Posterior vena cava (tissue), 2 donors: ENCODE measurements around the gene TTC27. TPM values are rescaled to one million over a fixed set of nuclear protein-coding genes. Genes with fewer than 3 reads are reported as not detected.
"Not testable (repeated sequence)": the region's sequence is repeated elsewhere in the genome, so short reads cannot be mapped to it uniquely, and the experiment has no call there.

ENCODE experiments used
- DNase-seq: peaks from one replicate; pipeline ENCODE4 v3.0.0-alpha.2; 2020; ENCODE audit warnings: low spot score
- intact Hi-C, 2 donors: fragments of 100-400 bp; cut with DNase I; formaldehyde crosslinking; loops; one replicate each; pipeline versions ENCODE4 v1.14.1 to v1.14.2; 2022 to 2023
- total RNA-seq, 2 donors: library from RNA; stranded (reverse); fragmentation: NEBNext Ultra II Directional; extraction: Animal tissue kit (Norgen Biotek cat#: 25700); gene quantifications; one replicate each; pipeline ENCODE4 v1.2.1, GENCODE V29; 2021
- donor health status: DM: yes; HTN: yes; CAD: no.
- donor health status: DM: yes; HTN: yes; CAD: no.

Gene TTC27
- total RNA-seq, 2 donors from 2014 or later = 13.6 to 17.3 TPM

- intact Hi-C loops = no loop called here
- DNase-seq = no peak
Measured at GRCh38 chr2:32830196-32830595, 202.3 kb downstream of the TTC27 start.

- intact Hi-C loops = no loop called here
- DNase-seq = no peak
Measured at GRCh38 chr2:32832821-32833220, 205.0 kb downstream of the TTC27 start.

GRCh38 chr2:32833709-32834108 lies 205.9 kb downstream of the TTC27 start:
- intact Hi-C loops = no loop called here
- DNase-seq = no peak

- DNase-seq = no peak
- intact Hi-C loops = no loop called here
Measured at GRCh38 chr2:32835148-32835547, 207.3 kb downstream of the TTC27 start.

- no peak for DNase-seq
- intact Hi-C loops = no loop called here
Measured at GRCh38 chr2:32836933-32837332, 209.1 kb downstream of the TTC27 start.

GRCh38 chr2:32838418-32838817 lies 210.6 kb downstream of the TTC27 start:
- DNase-seq = no peak
- intact Hi-C loops = no loop called here

- intact Hi-C loops = no loop called here
- DNase-seq = no peak
Measured at GRCh38 chr2:32838949-32839348, 211.1 kb downstream of the TTC27 start.

- DNase-seq = no peak
- intact Hi-C loops = no loop called here
Measured at GRCh38 chr2:32841931-32842898, 214.4 kb downstream of the TTC27 start.

GRCh38 chr2:32843699-32844098 lies 215.8 kb downstream of the TTC27 start:
- intact Hi-C loops = no loop called here
- no peak for DNase-seq

GRCh38 chr2:32844253-32844652 lies 216.4 kb downstream of the TTC27 start:
- DNase-seq = no peak
- intact Hi-C loops = no loop called here

- intact Hi-C loops, DNase-seq: not testable (repeated sequence)
Measured at GRCh38 chr2:32846274-32846673, 218.4 kb downstream of the TTC27 start.

- intact Hi-C loops = no loop called here
- no peak for DNase-seq
Measured at GRCh38 chr2:32847734-32848133, 219.9 kb downstream of the TTC27 start.

- no peak for DNase-seq
- intact Hi-C loops = no loop called here
Measured at GRCh38 chr2:32849456-32850194, 221.8 kb downstream of the TTC27 start.

GRCh38 chr2:32851777-32852439 lies 224.1 kb downstream of the TTC27 start:
- intact Hi-C loops = no loop called here
- DNase-seq = no peak

- DNase-seq = no peak
- intact Hi-C loops = no loop called here
Measured at GRCh38 chr2:32852856-32853255, 225.0 kb downstream of the TTC27 start.

- intact Hi-C loops = no loop called here
- no peak for DNase-seq
Measured at GRCh38 chr2:32856891-32857290, 229.0 kb downstream of the TTC27 start.

- intact Hi-C loops = no loop called here
- DNase-seq = no peak
Measured at GRCh38 chr2:32858713-32859112, 230.9 kb downstream of the TTC27 start.

- no peak for DNase-seq
- intact Hi-C loops = no loop called here
Measured at GRCh38 chr2:32860385-32860784, 232.5 kb downstream of the TTC27 start.

- intact Hi-C loops = no loop called here
- no peak for DNase-seq
Measured at GRCh38 chr2:32862269-32863055, 234.6 kb downstream of the TTC27 start.
